ENCODE data around the gene RPL26.

DNA sequence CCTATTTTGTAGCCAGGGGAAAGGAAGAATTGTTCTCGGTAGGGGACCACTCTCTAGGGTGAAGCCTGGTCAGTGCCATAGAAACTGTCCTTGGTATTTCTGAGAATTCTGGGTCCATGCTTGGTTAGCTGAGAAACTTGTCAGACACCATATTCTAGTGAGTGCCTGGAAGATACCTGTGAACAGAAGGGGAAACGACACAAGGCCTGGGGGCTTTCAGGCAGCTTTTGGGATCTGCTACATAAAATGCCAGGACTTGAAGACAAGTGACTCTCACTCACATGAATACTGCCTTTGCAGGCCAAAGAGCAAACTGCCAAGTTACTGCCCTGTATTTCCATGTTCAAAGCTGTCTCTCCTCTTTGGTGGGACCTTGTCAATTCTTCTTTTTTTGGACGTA is 25.1 kb downstream of the RPL26 start:
- TF ChIP-seq CTCF (IDR thresholded peaks at IDR 0.05): no peak
- no peak for TF ChIP-seq POLR2A (IDR thresholded peaks at IDR 0.05)
